SK-N-MC (cell line): Measurements from ENCODE around the gene CDC42BPG.

Source experiments
- EZH2 ChIP-seq: fragments of 200-600 bp; sonication (generic); IDR thresholded peaks from one replicate; pipeline ENCODE4 v1.6.1; 2017; ENCODE audit warnings: antibody characterized with exemption
- POLR2AphosphoS5 ChIP-seq: IDR thresholded peaks from 2 replicates; pipeline ENCODE4 v1.6.1; 2012; ENCODE audit warnings: mild to moderate bottlenecking, low read depth, low read length, borderline replicate concordance

GRCh38 chr11:64878223-64878493 is 33.7 kb upstream of the CDC42BPG start:
- TF ChIP-seq POLR2AphosphoS5 (no peak), EZH2 (no peak)
